Cardiac fibroblast (primary cell): Measurements from ENCODE around the gene ROPN1L.

ENCODE experiments used
- DNase-seq, 2 donors: peaks; one replicate each; pipeline versions ENCODE4 v3.0.0 to v3.0.0-alpha.2; 2010; ENCODE audit warnings: low read depth in 2 of 2
- H3K4me3 ChIP-seq, 2 donors: replicated peaks in 1 of 2; 1 replicate in 1 of 2; 2 replicates in 1 of 2; pipeline ENCODE4 v1.5.1; 2011; ENCODE audit warnings: low read depth in 2 of 2, low read length in 2 of 2, mild to moderate bottlenecking in 2 of 2, moderate library complexity in 1 of 2
- CTCF ChIP-seq: IDR thresholded peaks from one replicate; pipeline ENCODE4 v1.5.1; 2011; ENCODE audit warnings: low read depth, mild to moderate bottlenecking, low read length, inconsistent platforms

Gene ROPN1L

GRCh38 chr5:10456583-10457420 lies 15.1 kb downstream of the ROPN1L start:
- peak; percentile 50 to 62 for DNase-seq
- no peak overlapping the region for H3K4me3 ChIP-seq
- no peak for TF ChIP-seq CTCF

- peak; percentile 10 for TF ChIP-seq CTCF
- no peak overlapping the region for H3K4me3 ChIP-seq
- peak; percentile 22 to 58 for DNase-seq
Measured at GRCh38 chr5:10457682-10458574, 16.2 kb downstream of the ROPN1L start.

GRCh38 chr5:10459080-10460055 lies 17.7 kb downstream of the ROPN1L start:
- no peak overlapping the region for H3K4me3 ChIP-seq
- TF ChIP-seq CTCF, result no peak
- DNase-seq, result no peak

- DNase-seq, result peak in 1 of 2 donors; percentile 65
- no peak overlapping the region for H3K4me3 ChIP-seq
- TF ChIP-seq CTCF, result no peak
Measured at GRCh38 chr5:10460252-10460906, 18.7 kb downstream of the ROPN1L start.

GRCh38 chr5:10461041-10461440 lies 19.4 kb downstream of the ROPN1L start:
- DNase-seq, result no peak
- no peak overlapping the region for H3K4me3 ChIP-seq
- TF ChIP-seq CTCF, result no peak
